NT2/D1 (cell line): Measurements from ENCODE around the gene MICAL2.

ENCODE experiments used
- DNase-seq: peaks from one replicate; pipeline ENCODE4 v3.0.0-alpha.2; 2011; ENCODE audit warnings: low read depth, low spot score
- H3K27me3 ChIP-seq: 2 replicates; pipeline ENCODE4 v1.6.0; 2011; ENCODE audit warnings: mild to moderate bottlenecking; ENCODE audit not compliant: insufficient read length, insufficient read depth
- H3K36me3 ChIP-seq: 2 replicates; pipeline ENCODE4 v1.6.1; 2011; ENCODE audit warnings: mild to moderate bottlenecking, low read length, mixed read lengths; ENCODE audit not compliant: insufficient read depth, insufficient read length
- H3K4me1 ChIP-seq: 2 replicates; pipeline ENCODE4 v1.5.1; 2011; ENCODE audit not compliant: insufficient read depth, insufficient read length
- H3K4me3 ChIP-seq: 2 replicates; pipeline ENCODE4 v1.5.1; 2011; ENCODE audit warnings: low read depth; ENCODE audit not compliant: insufficient read length
- H3K9ac ChIP-seq: 2 replicates; pipeline ENCODE4 v1.6.0; 2011; ENCODE audit warnings: low read depth; ENCODE audit not compliant: insufficient read length
- H3K9me3 ChIP-seq: 2 replicates; pipeline ENCODE4 v1.5.1; 2011; ENCODE audit warnings: mild to moderate bottlenecking, low read length; ENCODE audit not compliant: insufficient read depth
- SUZ12 ChIP-seq: IDR thresholded peaks from 2 replicates; pipeline ENCODE4 v1.6.1; 2011; ENCODE audit not compliant: insufficient read length, insufficient read depth; ENCODE audit errors: extremely low read depth
- YY1 ChIP-seq: IDR thresholded peaks from 2 replicates; pipeline ENCODE4 v1.6.1; 2011; ENCODE audit not compliant: insufficient read length, insufficient read depth
- ZNF274 ChIP-seq: IDR thresholded peaks from 2 replicates; pipeline ENCODE4 v1.6.1; 2011; ENCODE audit warnings: mild to moderate bottlenecking, low read depth, low read length

Gene MICAL2

DNA sequence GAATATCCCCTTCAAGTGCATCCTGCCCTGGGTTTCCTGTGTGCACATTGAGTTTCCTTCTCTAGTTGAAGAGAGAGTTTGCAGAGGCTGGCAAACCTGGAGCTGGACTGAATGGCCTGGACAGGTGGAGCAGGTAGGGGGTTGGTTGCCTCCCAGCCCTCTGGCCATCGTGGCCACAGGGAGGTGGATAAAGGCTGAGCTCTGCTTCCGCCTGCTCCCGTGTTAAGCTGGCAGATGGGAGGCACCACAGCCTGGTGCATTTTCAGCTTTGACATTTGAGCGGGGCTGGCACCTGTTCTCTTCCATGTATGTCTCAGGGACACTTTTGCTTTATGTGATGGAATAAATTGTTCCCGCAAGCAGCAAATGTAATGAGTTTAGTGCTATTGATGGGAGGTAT, 11.1 kb downstream of the MICAL2 start:
- Histone ChIP-seq H3K4me3 (no peak overlapping the region), H3K9me3 (no peaks in the 10 kb centered on the region), H3K36me3 (peaks cover 5% of the 10 kb centered on the region), H3K27me3 (no peaks in the 10 kb centered on the region), H3K4me1 (peaks cover 10% of the 10 kb centered on the region), H3K9ac (no peak overlapping the region)
- TF ChIP-seq YY1 = no peak
- no peak for TF ChIP-seq ZNF274
- TF ChIP-seq SUZ12 = no peak
- no peak for DNase-seq

GRCh38 chr11:12122083-12122482, 11.7 kb downstream of the MICAL2 start:
- H3K36me3 ChIP-seq = peaks cover 2% of the 10 kb centered on the region

GRCh38 chr11:12123273-12123672, 12.9 kb downstream of the MICAL2 start:
- H3K9me3 ChIP-seq = no peaks in the 10 kb centered on the region
- no peaks in the 10 kb centered on the region for H3K36me3 ChIP-seq
- H3K4me1 ChIP-seq = peaks cover 10% of the 10 kb centered on the region
- TF ChIP-seq ZNF274 (no peak), SUZ12 (no peak), YY1 (no peak)
- H3K27me3 ChIP-seq = no peaks in the 10 kb centered on the region
- no peak overlapping the region for H3K9ac ChIP-seq
- no peak overlapping the region for H3K4me3 ChIP-seq
- DNase-seq = no peak

More at GRCh38 chr11:12122083-12122482, 11.7 kb downstream of the MICAL2 start:
- Histone ChIP-seq H3K9me3 (no peaks in the 10 kb centered on the region), H3K4me1 (peaks cover 10% of the 10 kb centered on the region), H3K27me3 (no peaks in the 10 kb centered on the region), H3K4me3 (no peak overlapping the region), H3K9ac (no peak overlapping the region)
- no peak for DNase-seq
- TF ChIP-seq YY1 = no peak
- no peak for TF ChIP-seq SUZ12
- no peak for TF ChIP-seq ZNF274

- Histone ChIP-seq H3K9me3 (no peaks in the 10 kb centered on the region), H3K27me3 (no peaks in the 10 kb centered on the region), H3K4me1 (peaks cover 10% of the 10 kb centered on the region), H3K9ac (no peak overlapping the region), H3K36me3 (no peaks in the 10 kb centered on the region), H3K4me3 (no peak overlapping the region)
- TF ChIP-seq SUZ12 (no peak), YY1 (no peak), ZNF274 (no peak)
- no peak for DNase-seq
These were observed 13.4 kb downstream of the MICAL2 start for GRCh38 chr11:12123799-12124198.

- no peaks in the 10 kb centered on the region for H3K36me3 ChIP-seq
- peaks cover 10% of the 10 kb centered on the region for H3K4me1 ChIP-seq
- H3K27me3 ChIP-seq = no peaks in the 10 kb centered on the region
- H3K4me3 ChIP-seq = no peak overlapping the region
- no peak for DNase-seq
- no peaks in the 10 kb centered on the region for H3K9me3 ChIP-seq
- no peak overlapping the region for H3K9ac ChIP-seq
- no peak for TF ChIP-seq ZNF274
- TF ChIP-seq YY1 = no peak
- no peak for TF ChIP-seq SUZ12
These were observed 13.9 kb downstream of the MICAL2 start for GRCh38 chr11:12124306-12124705.

DNA sequence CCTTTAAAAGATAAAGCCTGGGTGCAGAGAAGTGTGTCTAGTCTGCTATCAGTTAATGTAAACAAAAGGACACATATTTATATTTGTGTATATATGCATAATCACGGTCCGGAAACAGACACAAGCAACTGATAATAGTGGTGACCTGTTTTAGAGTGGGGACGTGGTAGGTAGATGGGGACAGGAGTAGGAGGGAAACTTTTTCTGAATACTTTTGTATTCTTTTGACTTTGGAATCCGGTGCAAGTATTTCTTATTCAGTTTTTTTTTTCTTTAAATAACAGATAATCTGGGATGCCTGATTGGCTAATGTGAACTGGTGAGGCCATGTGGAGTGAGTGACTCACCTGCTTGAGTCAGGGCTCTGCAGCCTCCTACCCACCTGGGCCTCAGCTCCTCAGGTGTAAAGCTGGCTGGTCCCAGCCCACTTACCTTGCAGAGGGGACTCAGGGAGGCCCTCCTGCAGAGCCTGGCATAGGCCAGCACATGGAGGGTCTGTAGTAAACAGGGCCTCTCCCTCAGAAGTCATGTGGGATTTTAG, 15.3 kb downstream of the MICAL2 start:
- H3K4me1 ChIP-seq = peaks cover under 1% of the 10 kb centered on the region
- H3K9ac ChIP-seq = no peak overlapping the region
- no peaks in the 10 kb centered on the region for H3K27me3 ChIP-seq
- no peaks in the 10 kb centered on the region for H3K36me3 ChIP-seq
- DNase-seq = no peak
- H3K9me3 ChIP-seq = no peaks in the 10 kb centered on the region
- TF ChIP-seq ZNF274 (no peak), SUZ12 (no peak)
- H3K4me3 ChIP-seq = no peak overlapping the region

GRCh38 chr11:12126344-12127019, 16.1 kb downstream of the MICAL2 start:
- Histone ChIP-seq H3K36me3 (no peaks in the 10 kb centered on the region), H3K4me1 (no peaks in the 10 kb centered on the region), H3K9ac (no peak overlapping the region), H3K27me3 (no peaks in the 10 kb centered on the region), H3K4me3 (no peak overlapping the region), H3K9me3 (no peaks in the 10 kb centered on the region)
- no peak for DNase-seq
- TF ChIP-seq YY1 (no peak), SUZ12 (no peak), ZNF274 (no peak)
